OCI-LY1 (cell line): ENCODE measurements around the gene LRSAM1.

ENCODE experiments used
- CTCF ChIP-seq: fragments of 200-600 bp; sonication (generic), shearing (Covaris generic); IDR thresholded peaks from 2 replicates; pipeline ENCODE4 v1.5.1; 2017; ENCODE audit warnings: mild to moderate bottlenecking, antibody characterized with exemption, low read length, moderate library complexity, mixed read lengths
- EZH2 ChIP-seq: fragments of 200-600 bp; sonication (generic), shearing (Covaris generic); IDR thresholded peaks from 2 replicates; pipeline ENCODE4 v1.8.0; 2017; ENCODE audit warnings: borderline replicate concordance, mixed run types, mild to moderate bottlenecking, antibody characterized with exemption, low read length, moderate library complexity, mixed read lengths

GRCh38 chr9:127452691-127453090 lies 1.4 kb downstream of the LRSAM1 start:
- TF ChIP-seq CTCF (no peak), EZH2 (no peak)
